Urinary bladder (tissue), 4 donors: ENCODE results near the gene PRCD. TPM values are rescaled to one million over a fixed set of nuclear protein-coding genes. Genes with fewer than 3 reads are reported as not detected.

Experiments
- DNase-seq: peaks from one replicate; pipeline ENCODE4 v3.0.0-alpha.2; 2015; ENCODE audit errors: extremely low spot score
- H3K27ac ChIP-seq: one replicate; pipeline ENCODE4 v1.5.1; 2013; ENCODE audit warnings: low read depth, mild to moderate bottlenecking, moderate library complexity
- H3K36me3 ChIP-seq: one replicate; pipeline ENCODE4 v1.6.1; 2013; ENCODE audit warnings: mild to moderate bottlenecking, moderate library complexity; ENCODE audit not compliant: insufficient read depth
- H3K4me1 ChIP-seq: one replicate; pipeline ENCODE4 v1.6.1; 2013; ENCODE audit warnings: mild to moderate bottlenecking, moderate library complexity; ENCODE audit not compliant: insufficient read depth
- H3K4me3 ChIP-seq: one replicate; pipeline ENCODE4 v1.5.1; 2013; ENCODE audit warnings: low read depth, low read length
- WGBS: extraction: QIAGEN DNeasy Blood & Tissue Kit; methylation state at CpG from one replicate; pipeline ENCODE4 v1.1.7; 2013; 5-methylcytosine and 5-hydroxymethylcytosine counted together
- polyA plus RNA-seq: library from polyadenylated mRNA; stranded (reverse); fragments of 200-250 nt; gene quantifications from one replicate; pipeline ENCODE4 v1.2.3, GENCODE V29; 2013
- total RNA-seq: library from RNA; depleted of rRNA; stranded (reverse); fragments of >200 nt; gene quantifications from one replicate; pipeline ENCODE4 v1.2.3, GENCODE V29; 2014
- donor health status: healthy with polysubstance abuse.
- donor health status: healthy.

PRCD gene
- 7.1 TPM for total RNA-seq
- polyA plus RNA-seq: 10.6 TPM

GRCh38 chr17:76539631-76540271 lies at the start of gene PRCD:
TSS of gene PRCD (plus strand) at chr17:76540044. CDS start at chr17:76540142, 98 bp downstream.
- Histone ChIP-seq H3K27ac (peak within 1 kb of the TSS; percentile 27), H3K4me1 (no peaks in the 10 kb centered on the region), H3K4me3 (no peak within 1 kb of the TSS), H3K36me3 (no peaks in the 10 kb centered on the region)
- no peak for DNase-seq
- 76% methylated on average over 22 of the region's 22 CpGs for WGBS

GRCh38 chr17:76490112-76490710 lies 49.6 kb upstream of the PRCD start:
- H3K4me1 ChIP-seq: no peaks in the 10 kb centered on the region
- WGBS: 74% methylated on average over 10 of the region's 10 CpGs
- no peak overlapping the region for H3K4me3 ChIP-seq
- H3K27ac ChIP-seq: no peak overlapping the region
- no peak for DNase-seq
- H3K36me3 ChIP-seq: no peaks in the 10 kb centered on the region

- 86% methylated on average over 17 of the region's 17 CpGs for WGBS
- H3K4me3 ChIP-seq: no peak overlapping the region
- H3K36me3 ChIP-seq: no peaks in the 10 kb centered on the region
- no peaks in the 10 kb centered on the region for H3K4me1 ChIP-seq
- DNase-seq: no peak
- no peak overlapping the region for H3K27ac ChIP-seq
Measured at GRCh38 chr17:76491271-76492122, 48.3 kb upstream of the PRCD start.

- Histone ChIP-seq H3K36me3 (no peaks in the 10 kb centered on the region), H3K4me3 (no peak overlapping the region), H3K4me1 (no peaks in the 10 kb centered on the region), H3K27ac (peak overlapping the region; percentile 41)
- DNase-seq: no peak
- 75% methylated on average over 11 of the region's 11 CpGs for WGBS
Measured at GRCh38 chr17:76492123-76492988, 47.5 kb upstream of the PRCD start.

GRCh38 chr17:76492989-76493501 lies 46.8 kb upstream of the PRCD start:
- no peak for DNase-seq
- Histone ChIP-seq H3K27ac (peak overlapping the region; percentile 41), H3K4me3 (no peak overlapping the region), H3K36me3 (no peaks in the 10 kb centered on the region), H3K4me1 (no peaks in the 10 kb centered on the region)
- 36% methylated on average over 15 of the region's 15 CpGs for WGBS

GRCh38 chr17:76493505-76494167 lies 46.2 kb upstream of the PRCD start:
- WGBS: 80% methylated on average over 21 of the region's 21 CpGs
- Histone ChIP-seq H3K4me1 (no peaks in the 10 kb centered on the region), H3K4me3 (no peak overlapping the region), H3K36me3 (no peaks in the 10 kb centered on the region), H3K27ac (no peak overlapping the region)
- no peak for DNase-seq

GRCh38 chr17:76495663-76496400 lies 44.0 kb upstream of the PRCD start:
- DNase-seq: no peak
- Histone ChIP-seq H3K4me3 (no peak overlapping the region), H3K4me1 (no peaks in the 10 kb centered on the region), H3K27ac (no peak overlapping the region), H3K36me3 (no peaks in the 10 kb centered on the region)
- 80% methylated on average over 16 of the region's 16 CpGs for WGBS

GRCh38 chr17:76496464-76496863 lies 43.4 kb upstream of the PRCD start:
- Histone ChIP-seq H3K4me3 (no peak overlapping the region), H3K4me1 (no peaks in the 10 kb centered on the region), H3K27ac (no peak overlapping the region), H3K36me3 (no peaks in the 10 kb centered on the region)
- DNase-seq: no peak
- 95% methylated on average over 6 of the region's 6 CpGs for WGBS

- no peak overlapping the region for H3K27ac ChIP-seq
- DNase-seq: no peak
- no peaks in the 10 kb centered on the region for H3K4me1 ChIP-seq
- 53% methylated on average over 2 of the region's 2 CpGs for WGBS
- H3K36me3 ChIP-seq: no peaks in the 10 kb centered on the region
- no peak overlapping the region for H3K4me3 ChIP-seq
Measured at GRCh38 chr17:76497699-76497978, 42.2 kb upstream of the PRCD start.

GRCh38 chr17:76497979-76498875 lies 41.6 kb upstream of the PRCD start:
- Histone ChIP-seq H3K36me3 (no peaks in the 10 kb centered on the region), H3K4me1 (no peaks in the 10 kb centered on the region), H3K27ac (no peak overlapping the region), H3K4me3 (no peak overlapping the region)
- no peak for DNase-seq
- 35% methylated on average over 31 of the region's 31 CpGs for WGBS

GRCh38 chr17:76498876-76499251 lies 41.0 kb upstream of the PRCD start:
- Histone ChIP-seq H3K36me3 (no peaks in the 10 kb centered on the region), H3K4me3 (no peak overlapping the region), H3K27ac (no peak overlapping the region), H3K4me1 (no peaks in the 10 kb centered on the region)
- no peak for DNase-seq
- 78% methylated on average over 4 of the region's 4 CpGs for WGBS

- no peaks in the 10 kb centered on the region for H3K4me1 ChIP-seq
- DNase-seq: no peak
- H3K4me3 ChIP-seq: no peak overlapping the region
- no peaks in the 10 kb centered on the region for H3K36me3 ChIP-seq
- WGBS: 81% methylated on average over 5 of the region's 5 CpGs
- H3K27ac ChIP-seq: no peak overlapping the region
Measured at GRCh38 chr17:76499267-76499667, 40.6 kb upstream of the PRCD start.
